ENCODE measurements around the gene SPOCK1. TPM values are rescaled to one million over a fixed set of nuclear protein-coding genes. Genes with fewer than 3 reads are reported as not detected.

Gene SPOCK1
- total RNA-seq, 1 experiment from 2014 or later, result 0.27 TPM

DNA sequence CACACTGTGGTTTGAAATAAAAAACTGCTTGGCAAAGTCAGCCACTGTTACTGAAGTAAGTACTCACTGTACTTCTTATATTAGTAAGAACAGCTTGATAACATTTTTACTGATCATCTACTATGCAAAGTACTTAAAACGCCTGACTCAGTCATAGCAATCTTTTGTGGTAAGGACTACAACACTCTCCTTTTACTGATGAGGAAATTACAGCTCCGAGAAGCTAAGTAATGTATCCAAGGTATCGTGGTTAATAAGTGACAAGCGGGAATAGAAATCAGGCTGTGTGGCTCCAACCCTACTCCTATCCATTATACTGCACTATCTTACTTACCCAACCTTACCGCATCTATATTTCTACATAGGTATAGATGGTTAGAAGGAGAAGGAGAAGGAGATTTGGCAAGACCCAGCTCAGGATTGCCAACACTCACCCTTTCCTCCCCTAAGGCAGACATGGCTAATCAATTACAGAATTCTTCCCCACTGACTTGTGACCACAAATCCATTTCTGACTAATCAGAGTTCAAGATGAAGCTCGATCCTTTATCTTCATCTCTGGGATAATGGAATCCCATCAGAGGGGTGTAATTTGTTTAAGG, 281.4 kb downstream of the SPOCK1 start:
- no peaks in the 10 kb centered on the region for H4K20me1 ChIP-seq (ENCODE audit: insufficient read depth)
- H3K4me1 ChIP-seq (ENCODE audit: control insufficient read depth in 1 of 2, insufficient read depth in 2 of 2, low read length in 2 of 2), result peaks cover 0 to 12% of the 10 kb centered on the region in 2 experiments; a peak in 1 of 4 replicates
- no peak overlapping the region for H2AFZ ChIP-seq (ENCODE audit: low read depth, low read length, poor library complexity, severe bottlenecking)
- no TSS peak for BruUV-seq (replicated peaks)
- no peak overlapping the region for H3K27ac ChIP-seq (ENCODE audit: low read depth, low read length)
- peaks cover 17% of the 10 kb centered on the region for H3K27me3 ChIP-seq (ENCODE audit: insufficient read depth, low read length)
- no peaks in the 10 kb centered on the region for H3K9me2 ChIP-seq (ENCODE audit: insufficient read depth)
- no peak overlapping the region for H3K4me2 ChIP-seq (ENCODE audit: low read length)
- ATAC-seq (no peak), DNase-seq (ENCODE audit: low read depth, low spot score) (no peak)
- ChIA-PET CTCF (interaction anchor here (1.1 kb wide), 1 partner anchor 14 kb away, joined by 3 read pairs; no protein-coding TSS in a partner anchor), POLR2A (no interaction called here), RAD21 (ENCODE audit: low non-redundant PET in 1 of 2, low total read pairs in 2 of 2, uncharacterized antibody in 2 of 2, unreplicated experiment in 2 of 2) (no interaction called here)
- no peaks in the 10 kb centered on the region for H3K9me3 ChIP-seq (ENCODE audit: control insufficient read depth in 1 of 2, insufficient read depth in 1 of 2, low read depth in 1 of 2, low read length in 2 of 2)
- H3K79me2 ChIP-seq (ENCODE audit: insufficient read depth, low read length), result no peaks in the 10 kb centered on the region
- TF ChIP-seq EZH2 (IDR thresholded peaks at IDR 0.05), result no peak
- TF ChIP-seq EGR1 (IDR thresholded peaks at IDR 0.05; ENCODE audit: low read depth), result no peak
- TF ChIP-seq ZNF274 (IDR thresholded peaks at IDR 0.05; ENCODE audit: low read depth, low read length), result no peak
- TF ChIP-seq CBX3 (IDR thresholded peaks at IDR 0.05; ENCODE audit: low read depth), result no peak
- TF ChIP-seq, protein P1, sequence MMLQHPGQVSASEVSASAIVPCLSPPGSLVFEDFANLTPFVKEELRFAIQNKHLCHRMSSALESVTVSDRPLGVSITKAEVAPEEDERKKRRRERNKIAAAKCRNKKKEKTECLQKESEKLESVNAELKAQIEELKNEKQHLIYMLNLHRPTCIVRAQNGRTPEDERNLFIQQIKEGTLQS (IDR thresholded peaks at IDR 0.05), result no peak
- intact Hi-C loops (cut with micrococcal nuclease), result loop anchor here (5.0 kb wide), 1 partner anchor 415 kb away; no protein-coding TSS in a partner anchor
- H3K36me3 ChIP-seq (ENCODE audit: control insufficient read depth in 1 of 2, insufficient read depth in 2 of 2, low read length in 2 of 2), result no peaks in the 10 kb centered on the region
- no peak overlapping the region for H3K4me3 ChIP-seq (replicated peaks in 1 of 2; ENCODE audit: low read depth in 1 of 2, low read length in 2 of 2)
- no peak overlapping the region for H3K9ac ChIP-seq (ENCODE audit: low read length)

DNA sequence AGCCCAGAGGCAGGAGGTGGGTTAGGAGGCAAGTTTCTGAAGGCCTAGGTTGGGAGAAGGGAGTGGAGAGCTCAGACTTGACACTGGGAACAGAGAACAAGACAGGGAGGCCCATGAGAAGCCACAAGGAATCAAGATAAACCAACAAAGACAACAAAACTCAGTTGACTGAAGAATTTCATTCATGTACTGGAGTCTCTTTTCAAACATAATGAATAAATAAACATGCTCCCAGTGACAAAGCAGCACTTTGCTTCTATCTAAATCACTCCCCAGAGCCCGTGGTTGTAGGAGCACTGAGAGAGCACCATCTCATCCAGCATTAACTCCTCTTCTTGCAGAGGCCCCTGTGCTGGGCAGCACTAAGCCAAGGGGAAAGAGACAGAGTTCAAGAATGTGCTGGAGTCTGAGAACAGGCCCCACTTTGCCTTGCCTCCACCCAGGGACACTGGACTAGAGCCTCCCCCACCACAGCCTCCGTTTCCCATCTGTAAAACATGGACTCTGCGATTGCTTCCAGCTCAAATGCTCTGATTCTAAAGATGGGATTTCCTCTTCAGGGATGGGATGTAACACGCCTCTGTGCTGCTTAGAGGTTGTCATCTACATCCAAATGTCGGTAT, 282.0 kb downstream of the SPOCK1 start:
- intact Hi-C loops (cut with micrococcal nuclease), result loop anchor here (5.0 kb wide), 1 partner anchor 415 kb away; no protein-coding TSS in a partner anchor
- H3K36me3 ChIP-seq (ENCODE audit: control insufficient read depth in 1 of 2, insufficient read depth in 2 of 2, low read length in 2 of 2), result no peaks in the 10 kb centered on the region
- peaks cover 19% of the 10 kb centered on the region for H3K27me3 ChIP-seq (ENCODE audit: insufficient read depth, low read length)
- H3K9ac ChIP-seq (ENCODE audit: low read length), result no peak overlapping the region
- no peak for DNase-seq (ENCODE audit: low read depth, low spot score)
- TF ChIP-seq POLR2A (IDR thresholded peaks at IDR 0.05; ENCODE audit: borderline replicate concordance, extremely low read depth, insufficient read depth, insufficient read length) (no peak), TCF7L2 (IDR thresholded peaks at IDR 0.05; ENCODE audit: borderline replicate concordance, extremely low read depth, insufficient read depth, insufficient read length) (no peak), SP1 (IDR thresholded peaks at IDR 0.05; ENCODE audit: low read depth) (no peak), ELF1 (IDR thresholded peaks at IDR 0.05; ENCODE audit: borderline replicate concordance, low read depth) (no peak), RAD21 (IDR thresholded peaks at IDR 0.05; ENCODE audit: low read depth) (no peak)
- TF ChIP-seq, protein P2, sequence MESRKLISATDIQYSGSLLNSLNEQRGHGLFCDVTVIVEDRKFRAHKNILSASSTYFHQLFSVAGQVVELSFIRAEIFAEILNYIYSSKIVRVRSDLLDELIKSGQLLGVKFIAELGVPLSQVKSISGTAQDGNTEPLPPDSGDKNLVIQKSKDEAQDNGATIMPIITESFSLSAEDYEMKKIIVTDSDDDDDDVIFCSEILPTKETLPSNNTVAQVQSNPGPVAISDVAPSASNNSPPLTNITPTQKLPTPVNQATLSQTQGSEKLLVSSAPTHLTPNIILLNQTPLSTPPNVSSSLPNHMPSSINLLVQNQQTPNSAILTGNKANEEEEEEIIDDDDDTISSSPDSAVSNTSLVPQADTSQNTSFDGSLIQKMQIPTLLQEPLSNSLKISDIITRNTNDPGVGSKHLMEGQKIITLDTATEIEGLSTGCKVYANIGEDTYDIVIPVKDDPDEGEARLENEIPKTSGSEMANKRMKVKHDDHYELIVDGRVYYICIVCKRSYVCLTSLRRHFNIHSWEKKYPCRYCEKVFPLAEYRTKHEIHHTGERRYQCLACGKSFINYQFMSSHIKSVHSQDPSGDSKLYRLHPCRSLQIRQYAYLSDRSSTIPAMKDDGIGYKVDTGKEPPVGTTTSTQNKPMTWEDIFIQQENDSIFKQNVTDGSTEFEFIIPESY (IDR thresholded peaks at IDR 0.05; ENCODE audit: extremely low read depth, insufficient replicate concordance, low read length), result no peak
- H4K20me1 ChIP-seq (ENCODE audit: insufficient read depth), result no peaks in the 10 kb centered on the region
- H3K4me1 ChIP-seq (ENCODE audit: control insufficient read depth in 1 of 2, insufficient read depth in 2 of 2, low read length in 2 of 2), result peaks cover 0 to 12% of the 10 kb centered on the region in 2 experiments; a peak in 1 of 4 replicates
- no peaks in the 10 kb centered on the region for H3K9me2 ChIP-seq (ENCODE audit: insufficient read depth)
- POLR2A ChIA-PET, result no interaction called here
- CTCF ChIA-PET, result no interaction called here
- H3K27ac ChIP-seq (ENCODE audit: low read depth, low read length), result no peak overlapping the region
- H3K9me3 ChIP-seq (ENCODE audit: control insufficient read depth in 1 of 2, insufficient read depth in 1 of 2, low read depth in 1 of 2, low read length in 2 of 2), result no peaks in the 10 kb centered on the region
- H2AFZ ChIP-seq (ENCODE audit: low read depth, low read length, poor library complexity, severe bottlenecking), result no peak overlapping the region
- no peak overlapping the region for H3K4me2 ChIP-seq (ENCODE audit: low read length)
- BruUV-seq (replicated peaks), result no TSS peak
- RAD21 ChIA-PET (ENCODE audit: low non-redundant PET in 1 of 2, low total read pairs in 2 of 2, uncharacterized antibody in 2 of 2, unreplicated experiment in 2 of 2), result no interaction called here
- no peak overlapping the region for H3K4me3 ChIP-seq (replicated peaks in 1 of 2; ENCODE audit: low read depth in 1 of 2, low read length in 2 of 2)
- no peak for ATAC-seq
- H3K79me2 ChIP-seq (ENCODE audit: insufficient read depth, low read length), result no peaks in the 10 kb centered on the region

Measured in HCT116 (cell line).